HG02852 (cell line): ENCODE data around the gene ALDH1L1.

Source experiments
- ATAC-seq: cut with Tn5 transposase; IDR thresholded peaks from one replicate; pipeline ENCODE4 v1.9.1; 2021; ENCODE audit warnings: mild to moderate bottlenecking, moderate library complexity; ENCODE audit not compliant: unreplicated experiment

The ALDH1L1 gene

GRCh38 chr3:126197343-126197742 is 17.0 kb upstream of the ALDH1L1 start:
- ATAC-seq: no peak

GRCh38 chr3:126194713-126195305 is 14.4 kb upstream of the ALDH1L1 start:
- ATAC-seq: no peak

- no peak for ATAC-seq
These were observed 10.9 kb upstream of the ALDH1L1 start for GRCh38 chr3:126191246-126191645.

- ATAC-seq: no peak
These were observed 7.5 kb upstream of the ALDH1L1 start for GRCh38 chr3:126187920-126188319.

- ATAC-seq: no peak
These were observed 6.4 kb upstream of the ALDH1L1 start for GRCh38 chr3:126186749-126187148.

DNA sequence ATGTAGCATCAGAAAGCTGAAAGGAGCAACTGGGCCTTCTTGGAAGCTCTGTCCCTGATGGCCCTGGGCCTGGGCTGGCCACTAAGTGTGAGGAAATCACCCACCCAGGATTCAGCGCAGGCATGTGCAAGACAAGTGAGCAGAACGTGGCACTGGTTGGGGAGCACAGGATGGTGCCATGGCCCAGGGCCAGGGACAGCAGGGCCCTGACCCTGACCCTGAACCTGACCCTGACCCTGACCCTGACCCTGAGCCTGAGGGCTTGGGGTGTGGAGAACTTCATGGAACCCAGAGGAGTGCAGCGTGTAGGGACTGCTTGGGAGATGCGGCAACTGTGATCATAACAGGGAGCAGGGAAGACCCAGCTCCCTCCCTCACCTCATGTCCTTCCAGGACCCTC is 5.9 kb upstream of the ALDH1L1 start:
- no peak for ATAC-seq

- ATAC-seq: no peak
These were observed 4.1 kb upstream of the ALDH1L1 start for GRCh38 chr3:126184465-126185000.

DNA sequence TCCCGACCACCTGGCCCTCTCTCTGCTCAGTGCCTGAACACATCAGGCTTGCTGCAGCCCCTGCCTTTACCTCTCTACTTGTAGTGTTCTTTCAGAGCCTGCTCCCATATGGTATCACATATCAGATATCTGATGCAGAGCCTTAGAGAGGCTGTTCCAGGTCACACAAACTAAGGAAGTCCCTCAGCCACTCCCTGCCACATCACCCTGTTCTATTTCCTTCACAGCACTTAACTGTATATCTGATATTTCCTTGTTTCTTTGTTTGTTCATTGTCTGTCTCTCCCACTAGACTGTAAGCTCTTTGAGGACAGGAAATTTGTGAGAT is 976 bp upstream of the ALDH1L1 start:
- ATAC-seq: no peak

DNA sequence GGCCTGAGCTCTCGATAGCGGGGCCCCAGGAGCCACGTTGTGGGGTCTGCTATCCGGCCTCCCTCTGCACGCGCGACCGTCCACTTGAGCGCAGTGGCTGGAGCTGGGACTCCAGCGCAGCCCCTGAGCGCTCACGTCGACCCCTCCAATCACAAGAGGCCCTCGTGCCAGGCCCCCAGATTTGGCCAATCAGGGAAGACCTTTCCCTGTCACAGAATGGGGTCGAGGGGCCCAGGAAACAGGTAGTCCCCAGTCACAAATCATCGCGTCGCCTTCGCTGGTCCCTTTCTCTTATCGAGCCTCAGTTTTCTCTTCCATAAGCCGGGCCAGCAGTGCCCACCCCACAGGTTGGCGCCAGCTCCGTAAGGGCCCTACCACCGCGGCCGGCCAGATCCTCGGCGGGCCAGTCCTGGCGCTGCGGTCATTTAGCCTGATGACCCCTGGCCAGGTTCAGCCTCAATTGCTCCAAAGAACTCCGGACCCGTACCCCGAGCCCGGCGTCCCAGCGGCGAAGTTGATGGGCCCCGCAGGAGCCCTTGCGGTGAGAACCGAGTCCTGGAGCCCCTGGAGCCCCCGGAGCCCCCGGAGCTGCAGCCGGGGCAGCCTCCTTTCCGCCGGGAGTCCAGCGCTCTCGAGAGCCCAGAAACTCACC is 435 bp downstream of the ALDH1L1 start:
- no peak for ATAC-seq

DNA sequence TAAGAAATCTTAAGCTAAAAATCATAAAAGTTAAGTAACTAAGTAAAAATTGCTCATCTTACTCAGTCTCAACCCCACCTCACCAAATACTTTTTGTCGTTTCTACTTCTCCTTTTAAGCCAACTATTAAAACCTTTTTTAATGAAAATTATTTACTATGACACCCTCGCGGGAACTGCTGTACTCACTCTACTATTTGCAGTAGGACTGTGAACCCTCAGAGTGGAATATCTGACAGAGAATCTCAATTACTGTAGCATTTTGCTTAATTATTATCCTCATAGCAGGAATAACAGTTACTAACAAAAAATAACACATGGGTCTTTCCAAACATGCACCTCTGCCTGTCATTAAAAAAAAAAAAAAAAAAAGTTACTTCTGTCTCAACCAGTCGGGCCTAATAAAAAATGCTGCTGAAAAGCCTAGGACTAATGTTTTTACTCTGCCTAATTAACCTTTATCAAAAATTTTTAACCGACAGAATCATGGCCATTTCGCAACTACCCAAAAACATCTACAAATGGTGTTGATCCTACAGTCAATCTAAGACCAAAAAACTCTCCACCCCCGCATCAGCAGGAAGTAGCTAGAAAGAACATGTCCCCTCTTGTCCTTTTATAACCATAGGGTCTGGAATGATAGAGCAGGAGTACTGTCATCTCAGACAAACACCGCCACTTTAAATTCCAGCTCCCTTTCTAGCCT is 10.2 kb downstream of the ALDH1L1 start:
- ATAC-seq: no peak

DNA sequence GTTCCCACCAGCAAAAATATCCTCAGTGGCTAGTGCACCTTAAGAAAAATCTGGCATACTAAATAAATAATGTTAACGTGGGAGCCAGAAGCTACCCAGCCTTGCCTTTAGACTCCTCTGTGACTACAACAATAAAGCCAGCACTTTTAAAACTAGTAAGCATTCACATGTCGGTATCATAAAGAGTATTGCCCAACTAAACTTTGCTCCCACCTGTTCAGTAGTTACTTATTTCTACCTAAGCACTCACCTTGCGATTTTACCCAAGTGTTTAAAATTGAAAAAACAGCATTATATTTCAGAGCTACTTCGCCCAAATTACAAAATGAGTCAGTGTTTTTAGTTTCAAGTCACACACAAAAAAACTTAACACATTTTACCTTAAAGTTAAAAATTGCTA is 12.8 kb downstream of the ALDH1L1 start:
- ATAC-seq: no peak

DNA sequence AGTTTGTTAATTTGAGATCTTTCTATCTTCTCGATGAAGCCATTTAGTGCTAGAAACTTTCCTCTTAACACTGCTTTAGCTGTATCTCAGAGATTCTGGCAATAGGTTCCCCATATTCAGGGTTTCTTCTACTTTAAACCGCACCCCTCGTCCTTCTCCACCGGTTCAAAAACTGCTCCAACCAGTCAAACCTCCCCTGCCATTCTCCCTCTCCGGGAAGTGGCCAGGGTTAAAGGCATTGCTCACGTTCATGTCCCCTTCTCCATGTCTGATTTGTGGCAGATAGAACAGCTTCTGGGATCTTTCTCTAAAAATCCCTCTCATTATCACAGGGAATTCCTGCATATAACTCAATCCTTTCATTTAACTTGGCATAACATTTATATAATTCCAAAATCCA is 14.4 kb downstream of the ALDH1L1 start:
- ATAC-seq: no peak

DNA sequence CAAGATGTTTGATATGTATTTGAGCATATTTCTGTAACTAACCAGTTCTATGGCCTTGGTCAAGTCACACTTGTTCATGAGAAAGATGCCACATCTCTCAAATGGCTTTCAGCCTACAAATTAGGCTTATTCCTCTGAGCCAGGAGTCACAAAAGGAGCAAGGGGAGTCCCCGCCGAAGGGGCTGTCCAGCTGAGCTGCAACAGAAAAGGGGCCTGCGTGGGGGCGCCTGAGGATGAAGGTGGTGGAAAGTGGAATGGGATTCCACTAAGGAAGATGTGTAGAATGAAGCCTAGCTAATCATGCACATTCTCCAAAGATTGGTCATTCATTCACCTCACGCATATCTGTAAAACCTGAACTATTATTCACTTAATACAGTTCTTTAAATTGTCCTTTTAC is 19.1 kb downstream of the ALDH1L1 start:
- no peak for ATAC-seq

DNA sequence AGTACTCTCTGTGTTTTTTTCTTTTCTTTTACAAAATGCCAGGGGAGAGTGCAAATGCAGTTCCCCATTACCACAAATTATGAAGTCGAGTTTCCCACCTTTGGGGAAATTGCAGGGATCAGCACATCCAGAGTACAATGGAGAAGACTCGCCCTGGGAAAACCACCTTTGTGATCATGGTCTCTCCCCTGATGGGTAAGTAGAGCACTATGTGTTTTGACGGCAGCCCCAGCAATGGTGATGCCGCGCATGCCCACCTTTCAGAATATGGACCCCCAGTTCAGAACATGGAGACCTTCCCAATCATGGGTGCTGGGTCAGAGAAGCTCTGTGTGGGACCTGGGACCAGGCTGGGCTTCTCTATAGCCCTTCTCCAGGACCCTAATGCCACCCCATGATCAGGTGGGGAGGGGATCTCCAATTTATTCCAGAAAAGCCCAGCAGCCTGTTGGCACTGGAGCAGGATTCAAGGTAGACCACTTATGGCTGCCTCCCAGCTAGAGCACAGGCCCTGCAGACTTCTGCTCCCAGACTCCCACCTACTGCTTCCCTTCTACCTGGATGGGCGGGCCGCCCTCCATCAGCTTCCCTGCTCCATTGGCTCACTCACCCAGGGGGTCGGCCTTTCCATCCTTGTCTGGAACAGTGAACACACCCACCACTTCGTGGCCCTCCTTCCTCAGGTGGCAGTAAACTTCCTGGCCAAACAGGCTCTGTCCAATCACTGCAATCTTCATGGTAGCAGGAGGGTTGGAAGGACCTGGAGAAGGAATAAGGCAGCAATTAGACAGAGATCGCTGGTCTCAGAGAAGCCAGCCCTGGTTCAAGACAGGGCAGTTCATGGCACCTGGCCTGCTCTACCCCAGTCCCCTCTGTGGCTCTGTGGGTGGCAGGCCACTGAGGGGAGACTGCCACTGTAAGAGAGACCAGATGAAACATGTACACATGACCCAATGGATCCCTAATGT is 19.9 kb downstream of the ALDH1L1 start:
- ATAC-seq: no peak

GRCh38 chr3:126159476-126159875 is 20.9 kb downstream of the ALDH1L1 start:
- ATAC-seq: no peak

DNA sequence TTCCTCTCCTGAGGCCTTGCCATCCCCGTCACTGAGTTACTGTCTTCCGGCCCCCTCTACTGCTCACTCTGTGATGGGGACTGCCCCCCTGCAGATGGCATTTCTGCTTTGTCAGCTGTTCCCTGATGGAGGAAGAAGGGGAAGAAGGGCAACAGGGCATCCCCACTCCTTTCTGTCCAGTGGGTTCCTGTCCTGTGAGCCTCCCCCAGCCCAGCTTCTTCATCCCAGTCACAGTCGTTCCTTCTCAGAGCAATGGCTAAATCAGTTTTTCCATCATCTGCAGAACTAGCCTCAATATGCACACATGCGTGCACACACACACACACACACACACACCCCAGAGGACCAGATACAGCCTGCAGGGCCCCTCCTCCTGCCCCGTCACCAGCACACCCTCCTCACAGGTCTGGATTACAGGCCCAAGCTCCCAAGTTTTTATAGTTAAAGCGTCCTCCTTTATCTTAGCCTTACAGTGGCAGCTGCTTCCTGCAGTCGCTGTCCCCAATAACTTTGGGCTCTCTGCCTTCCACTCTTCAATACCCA is 21.4 kb downstream of the ALDH1L1 start:
- no peak for ATAC-seq

GRCh38 chr3:126158016-126158911 is 22.1 kb downstream of the ALDH1L1 start:
- no peak for ATAC-seq

GRCh38 chr3:126157083-126157768 is 23.2 kb downstream of the ALDH1L1 start:
- ATAC-seq: no peak

GRCh38 chr3:126156468-126156867 is 23.9 kb downstream of the ALDH1L1 start:
- no peak for ATAC-seq
